ENCODE measurements around the gene NPAS3. TPM values are rescaled to one million over a fixed set of nuclear protein-coding genes. Genes with fewer than 3 reads are reported as not detected.

The NPAS3 gene
- total RNA-seq, 1 experiment from 2014 or later = not detected

DNA sequence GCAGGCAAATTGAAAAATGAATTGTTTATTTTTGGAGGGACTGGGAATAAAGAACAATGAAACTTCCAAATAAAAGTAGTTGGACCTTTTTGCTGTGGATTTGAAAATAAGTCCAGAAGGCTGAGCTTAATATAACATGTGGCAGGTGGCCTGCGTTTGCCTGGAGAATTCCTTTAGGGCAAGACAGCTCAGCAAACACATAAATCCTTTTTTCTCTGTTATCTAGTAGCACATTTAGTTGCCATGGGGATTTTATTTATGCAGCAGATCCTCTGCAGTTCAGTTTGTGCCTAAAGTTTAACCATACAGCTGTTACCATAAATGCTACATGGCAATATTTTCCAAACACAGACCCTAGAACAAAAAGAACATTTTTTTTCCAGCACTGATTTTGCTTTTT is 180.0 kb downstream of the NPAS3 start:
- H3K27me3 ChIP-seq (ENCODE audit: insufficient read depth, low read depth) = no peaks in the 10 kb centered on the region
- no peak for DNase-seq
- no peaks in the 10 kb centered on the region for H3K4me1 ChIP-seq (replicated peaks; ENCODE audit: insufficient read depth)
- H3K9me2 ChIP-seq (ENCODE audit: insufficient read depth) = no peaks in the 10 kb centered on the region
- ChIA-PET CTCF (no interaction called here), POLR2A (ENCODE audit: unreplicated experiment) (interaction anchor here (0.6 kb wide), 1 partner anchor 606 kb away, joined by 3 read pairs; no protein-coding TSS in a partner anchor)
- H4K20me1 ChIP-seq (ENCODE audit: insufficient read depth) = no peaks in the 10 kb centered on the region
- H3K9me3 ChIP-seq (ENCODE audit: insufficient read depth, low read depth) = no peaks in the 10 kb centered on the region
- H3K36me3 ChIP-seq (ENCODE audit: low read depth) = no peaks in the 10 kb centered on the region
- H3K4me2 ChIP-seq = no peak overlapping the region
- intact Hi-C loops (cut with micrococcal nuclease; ENCODE audit: unreplicated experiment) = no loop called here
- no peaks in the 10 kb centered on the region for H3F3A ChIP-seq (ENCODE audit: insufficient read depth, low read depth)
- H2AFZ ChIP-seq = no peak overlapping the region
- BruUV-seq (replicated peaks) = no TSS peak
- H3K4me3 ChIP-seq = no peak overlapping the region
- TF ChIP-seq, protein P1, sequence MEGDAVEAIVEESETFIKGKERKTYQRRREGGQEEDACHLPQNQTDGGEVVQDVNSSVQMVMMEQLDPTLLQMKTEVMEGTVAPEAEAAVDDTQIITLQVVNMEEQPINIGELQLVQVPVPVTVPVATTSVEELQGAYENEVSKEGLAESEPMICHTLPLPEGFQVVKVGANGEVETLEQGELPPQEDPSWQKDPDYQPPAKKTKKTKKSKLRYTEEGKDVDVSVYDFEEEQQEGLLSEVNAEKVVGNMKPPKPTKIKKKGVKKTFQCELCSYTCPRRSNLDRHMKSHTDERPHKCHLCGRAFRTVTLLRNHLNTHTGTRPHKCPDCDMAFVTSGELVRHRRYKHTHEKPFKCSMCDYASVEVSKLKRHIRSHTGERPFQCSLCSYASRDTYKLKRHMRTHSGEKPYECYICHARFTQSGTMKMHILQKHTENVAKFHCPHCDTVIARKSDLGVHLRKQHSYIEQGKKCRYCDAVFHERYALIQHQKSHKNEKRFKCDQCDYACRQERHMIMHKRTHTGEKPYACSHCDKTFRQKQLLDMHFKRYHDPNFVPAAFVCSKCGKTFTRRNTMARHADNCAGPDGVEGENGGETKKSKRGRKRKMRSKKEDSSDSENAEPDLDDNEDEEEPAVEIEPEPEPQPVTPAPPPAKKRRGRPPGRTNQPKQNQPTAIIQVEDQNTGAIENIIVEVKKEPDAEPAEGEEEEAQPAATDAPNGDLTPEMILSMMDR (conservative IDR thresholded peaks at IDR 0.05) = no peak
- no peak overlapping the region for H3K27ac ChIP-seq
- H3K79me2 ChIP-seq (ENCODE audit: low read depth) = no peaks in the 10 kb centered on the region

DNA sequence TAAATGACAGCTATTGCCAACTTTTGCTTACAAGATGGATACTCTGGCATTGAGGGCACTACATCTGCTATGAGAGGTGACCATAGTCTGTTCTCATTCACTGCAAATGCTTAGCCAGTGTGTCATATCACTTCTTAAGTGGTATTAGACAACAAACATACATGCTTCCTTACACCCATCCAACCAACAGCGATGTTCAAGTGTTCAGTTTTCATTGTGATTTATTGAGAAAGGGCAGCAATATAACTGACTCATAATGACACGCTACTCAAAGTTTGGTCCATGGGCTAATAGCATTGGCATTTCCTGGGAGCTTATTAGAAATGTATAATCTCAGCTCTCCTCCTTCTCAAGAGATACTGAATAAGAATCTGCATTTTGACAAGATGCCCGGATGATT is 181.7 kb downstream of the NPAS3 start:
- ChIA-PET POLR2A (ENCODE audit: unreplicated experiment) (no interaction called here), CTCF (no interaction called here)
- no peak overlapping the region for H3K4me3 ChIP-seq
- H3K9me2 ChIP-seq (ENCODE audit: insufficient read depth) = no peaks in the 10 kb centered on the region
- H3K36me3 ChIP-seq (ENCODE audit: low read depth) = no peaks in the 10 kb centered on the region
- no peaks in the 10 kb centered on the region for H3K79me2 ChIP-seq (ENCODE audit: low read depth)
- DNase-seq = no peak
- H3K27me3 ChIP-seq (ENCODE audit: insufficient read depth, low read depth) = no peaks in the 10 kb centered on the region
- TF ChIP-seq EZH2 (IDR thresholded peaks at IDR 0.05; ENCODE audit: low read depth) = no peak
- TF ChIP-seq, protein P1 (conservative IDR thresholded peaks at IDR 0.05) = no peak
- H2AFZ ChIP-seq = no peak overlapping the region
- no TSS peak for BruUV-seq (replicated peaks)
- no peaks in the 10 kb centered on the region for H3K4me1 ChIP-seq (replicated peaks; ENCODE audit: insufficient read depth)
- no peaks in the 10 kb centered on the region for H3F3A ChIP-seq (ENCODE audit: insufficient read depth, low read depth)
- no peak overlapping the region for H3K27ac ChIP-seq
- H4K20me1 ChIP-seq (ENCODE audit: insufficient read depth) = no peaks in the 10 kb centered on the region
- intact Hi-C loops (cut with micrococcal nuclease; ENCODE audit: unreplicated experiment) = no loop called here
- H3K9me3 ChIP-seq (ENCODE audit: insufficient read depth, low read depth) = no peaks in the 10 kb centered on the region
- no peak overlapping the region for H3K4me2 ChIP-seq

DNA sequence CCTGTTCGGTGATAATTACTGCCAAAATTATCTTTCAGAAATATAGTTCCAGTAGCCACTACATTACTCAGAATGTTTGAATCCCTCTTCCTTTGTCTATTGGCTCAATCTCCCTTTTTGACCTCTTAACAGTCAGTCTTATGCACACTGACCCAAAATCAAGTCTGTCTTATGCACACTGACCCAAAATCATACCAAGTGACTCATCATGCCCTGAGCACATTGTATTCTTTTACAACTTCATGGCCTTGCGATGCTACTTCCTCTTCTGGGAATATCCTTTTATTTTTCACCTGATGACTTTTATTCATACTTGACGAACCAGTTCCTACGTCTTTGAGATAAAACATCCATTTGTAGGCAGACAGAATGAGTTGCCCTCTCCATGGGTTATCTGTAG is 182.3 kb downstream of the NPAS3 start:
- CTCF ChIA-PET = no interaction called here

More for the DNA sequence above, 182.3 kb downstream of the NPAS3 start:
- no peaks in the 10 kb centered on the region for H3K27me3 ChIP-seq (ENCODE audit: insufficient read depth, low read depth)
- BruUV-seq (replicated peaks) = no TSS peak
- H3K36me3 ChIP-seq (ENCODE audit: low read depth) = no peaks in the 10 kb centered on the region
- TF ChIP-seq EZH2 (IDR thresholded peaks at IDR 0.05; ENCODE audit: low read depth) = no peak
- TF ChIP-seq, protein P1 (conservative IDR thresholded peaks at IDR 0.05) = no peak
- no peak for DNase-seq
- POLR2A ChIA-PET (ENCODE audit: unreplicated experiment) = no interaction called here
- H3K79me2 ChIP-seq (ENCODE audit: low read depth) = no peaks in the 10 kb centered on the region
- no peak overlapping the region for H2AFZ ChIP-seq
- intact Hi-C loops (cut with micrococcal nuclease; ENCODE audit: unreplicated experiment) = no loop called here
- no peaks in the 10 kb centered on the region for H3K9me3 ChIP-seq (ENCODE audit: insufficient read depth, low read depth)
- H3K4me2 ChIP-seq = no peak overlapping the region
- no peak overlapping the region for H3K27ac ChIP-seq
- H3F3A ChIP-seq (ENCODE audit: insufficient read depth, low read depth) = no peaks in the 10 kb centered on the region
- H3K4me1 ChIP-seq (replicated peaks; ENCODE audit: insufficient read depth) = no peaks in the 10 kb centered on the region
- no peaks in the 10 kb centered on the region for H3K9me2 ChIP-seq (ENCODE audit: insufficient read depth)
- no peaks in the 10 kb centered on the region for H4K20me1 ChIP-seq (ENCODE audit: insufficient read depth)
- H3K4me3 ChIP-seq = no peak overlapping the region
